ENCODE data around the gene ATP5F1E. TPM values are rescaled to one million over a fixed set of nuclear protein-coding genes. Genes with fewer than 3 reads are reported as not detected.

Gene ATP5F1E
- total RNA-seq, 1 donor, result 34.4 TPM

DNA sequence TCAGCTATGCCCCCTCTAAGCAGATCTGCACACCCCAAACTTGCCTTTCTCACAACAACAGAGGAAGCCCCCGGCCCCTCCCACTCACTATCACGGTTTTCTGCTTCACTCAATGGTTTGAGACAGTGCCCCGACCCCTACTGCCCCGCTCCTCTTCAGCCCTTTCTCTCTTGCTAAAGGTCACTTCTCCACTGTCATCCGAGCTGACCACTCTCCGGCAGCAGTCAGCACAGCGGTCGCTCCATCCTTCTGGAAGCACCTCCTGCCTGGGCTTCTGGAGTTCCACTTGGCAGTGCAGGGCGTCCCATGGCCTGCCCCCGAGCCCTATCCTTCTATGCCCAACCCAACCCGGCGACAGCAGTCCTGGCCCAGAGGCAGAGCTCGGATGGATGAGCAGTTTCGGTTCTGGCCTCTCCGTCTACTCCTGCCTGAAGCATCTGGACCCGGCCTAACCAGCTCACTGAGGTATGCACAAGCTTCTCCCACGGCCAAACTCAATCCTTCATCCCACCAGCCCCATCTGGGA lies 29.2 kb downstream of the ATP5F1E start:
- H3K4me3 ChIP-seq (ENCODE audit: low read depth, low read length), result no peak overlapping the region
- DNase-seq (ENCODE audit: low read depth), result no peak
- TF ChIP-seq, protein P1, sequence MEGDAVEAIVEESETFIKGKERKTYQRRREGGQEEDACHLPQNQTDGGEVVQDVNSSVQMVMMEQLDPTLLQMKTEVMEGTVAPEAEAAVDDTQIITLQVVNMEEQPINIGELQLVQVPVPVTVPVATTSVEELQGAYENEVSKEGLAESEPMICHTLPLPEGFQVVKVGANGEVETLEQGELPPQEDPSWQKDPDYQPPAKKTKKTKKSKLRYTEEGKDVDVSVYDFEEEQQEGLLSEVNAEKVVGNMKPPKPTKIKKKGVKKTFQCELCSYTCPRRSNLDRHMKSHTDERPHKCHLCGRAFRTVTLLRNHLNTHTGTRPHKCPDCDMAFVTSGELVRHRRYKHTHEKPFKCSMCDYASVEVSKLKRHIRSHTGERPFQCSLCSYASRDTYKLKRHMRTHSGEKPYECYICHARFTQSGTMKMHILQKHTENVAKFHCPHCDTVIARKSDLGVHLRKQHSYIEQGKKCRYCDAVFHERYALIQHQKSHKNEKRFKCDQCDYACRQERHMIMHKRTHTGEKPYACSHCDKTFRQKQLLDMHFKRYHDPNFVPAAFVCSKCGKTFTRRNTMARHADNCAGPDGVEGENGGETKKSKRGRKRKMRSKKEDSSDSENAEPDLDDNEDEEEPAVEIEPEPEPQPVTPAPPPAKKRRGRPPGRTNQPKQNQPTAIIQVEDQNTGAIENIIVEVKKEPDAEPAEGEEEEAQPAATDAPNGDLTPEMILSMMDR (IDR thresholded peaks at IDR 0.05; ENCODE audit: insufficient read depth, low read length), result no peak

DNA sequence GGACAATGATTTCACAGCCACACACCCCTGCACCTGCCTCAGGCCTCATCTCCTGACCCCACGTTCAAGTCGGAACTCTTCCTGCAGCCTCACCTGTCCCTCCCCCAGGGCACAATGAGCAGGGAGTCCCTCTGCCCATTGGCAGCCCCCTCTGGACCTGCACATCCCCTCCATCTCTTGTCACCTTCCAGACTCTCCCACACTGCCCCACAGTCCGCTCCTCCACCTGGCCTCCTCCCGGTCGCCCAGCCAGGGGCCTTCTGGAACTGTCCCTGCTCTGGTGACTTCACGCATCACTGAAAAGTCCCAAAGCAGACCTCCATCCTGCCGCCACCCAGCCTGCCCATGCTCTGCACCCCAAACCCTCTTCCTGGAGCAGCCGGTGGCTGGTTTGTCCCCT lies 29.7 kb downstream of the ATP5F1E start:
- TF ChIP-seq, protein P1 (IDR thresholded peaks at IDR 0.05; ENCODE audit: insufficient read depth, low read length), result no peak
- no peak for DNase-seq (ENCODE audit: low read depth)
- H3K4me3 ChIP-seq (ENCODE audit: low read depth, low read length), result no peak overlapping the region

DNA sequence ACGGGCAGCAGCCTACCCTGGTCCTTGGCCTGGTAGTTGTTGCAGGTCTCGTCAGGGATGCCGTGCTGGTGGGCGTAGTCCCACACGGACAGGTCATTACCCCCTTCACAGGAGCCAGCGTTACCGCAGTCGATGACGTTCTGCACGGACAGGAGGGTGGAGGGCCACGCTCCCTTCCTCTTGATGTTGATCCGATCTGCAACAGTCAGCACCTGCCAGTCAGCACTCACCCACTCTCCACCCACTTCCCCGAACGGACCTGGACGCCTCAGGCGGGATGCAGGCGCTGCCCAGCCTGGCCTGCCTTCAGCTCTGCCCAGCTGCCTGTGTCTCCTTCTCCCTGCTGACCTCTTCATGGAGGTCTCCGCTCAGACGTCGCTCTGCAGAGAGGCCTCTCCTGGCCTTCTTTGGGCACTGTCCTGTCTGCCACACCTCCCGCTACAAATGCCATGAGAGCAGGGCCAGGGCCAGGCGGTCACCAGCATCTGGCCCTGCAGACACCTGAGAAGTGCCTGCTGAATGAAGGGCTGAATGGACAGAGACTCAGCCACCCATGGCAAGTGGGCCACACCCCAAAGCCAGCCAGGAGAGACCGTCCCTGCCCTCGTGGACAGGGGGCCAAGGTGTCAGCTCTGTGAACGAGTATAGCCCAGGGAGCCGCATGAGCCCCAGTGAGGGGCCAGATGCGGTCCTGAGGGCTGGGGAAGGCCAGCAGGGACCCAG lies 30.5 kb downstream of the ATP5F1E start:
- DNase-seq (ENCODE audit: low read depth), result no peak
- H3K4me3 ChIP-seq (ENCODE audit: low read depth, low read length), result no peak overlapping the region
- TF ChIP-seq, protein P1 (IDR thresholded peaks at IDR 0.05; ENCODE audit: insufficient read depth, low read length), result no peak

DNA sequence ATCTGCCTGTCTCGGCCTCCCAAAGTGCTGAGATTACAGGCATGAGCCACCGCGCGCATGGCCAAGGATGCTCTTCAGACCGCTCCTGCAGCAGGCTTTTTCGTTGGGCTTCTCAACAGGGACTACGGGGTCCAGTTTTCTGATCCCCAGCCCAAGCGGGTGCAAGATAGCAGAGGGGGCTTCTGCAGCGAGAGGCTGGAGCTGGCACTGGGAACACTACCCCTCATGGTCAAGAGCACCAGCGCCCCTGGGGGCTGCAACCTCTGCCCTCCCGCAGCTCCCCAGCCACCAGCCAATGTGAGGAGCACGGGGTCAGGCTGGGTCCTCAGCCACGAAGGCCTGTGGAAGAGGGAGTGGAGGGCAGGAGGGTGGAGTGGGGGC lies 31.1 kb downstream of the ATP5F1E start:
- H3K4me3 ChIP-seq (ENCODE audit: low read depth, low read length), result no peak overlapping the region
- TF ChIP-seq, protein P1 (IDR thresholded peaks at IDR 0.05; ENCODE audit: insufficient read depth, low read length), result no peak
- no peak for DNase-seq (ENCODE audit: low read depth)

DNA sequence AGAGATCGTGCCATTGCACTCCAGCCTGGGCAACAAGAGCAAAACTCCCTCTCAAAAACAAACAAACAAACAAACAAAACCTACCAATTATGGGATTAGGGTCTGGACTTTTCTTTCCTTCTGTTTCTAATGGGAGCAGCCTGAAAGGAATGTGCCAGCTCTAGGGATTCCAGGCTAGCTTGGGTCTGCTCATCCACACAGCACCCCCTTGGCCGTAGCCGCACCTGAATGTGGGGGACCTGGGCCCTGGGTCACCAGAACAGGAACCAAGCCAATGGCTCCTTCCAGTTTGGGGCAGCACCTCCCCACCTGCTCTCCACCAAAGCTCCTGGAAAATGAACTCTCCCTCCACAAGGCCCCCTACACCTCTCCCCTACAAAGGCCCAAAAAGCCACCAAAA lies 31.8 kb downstream of the ATP5F1E start:
- DNase-seq (ENCODE audit: low read depth), result no peak
- H3K4me3 ChIP-seq (ENCODE audit: low read depth, low read length), result no peak overlapping the region
- TF ChIP-seq, protein P1 (IDR thresholded peaks at IDR 0.05; ENCODE audit: insufficient read depth, low read length), result no peak

DNA sequence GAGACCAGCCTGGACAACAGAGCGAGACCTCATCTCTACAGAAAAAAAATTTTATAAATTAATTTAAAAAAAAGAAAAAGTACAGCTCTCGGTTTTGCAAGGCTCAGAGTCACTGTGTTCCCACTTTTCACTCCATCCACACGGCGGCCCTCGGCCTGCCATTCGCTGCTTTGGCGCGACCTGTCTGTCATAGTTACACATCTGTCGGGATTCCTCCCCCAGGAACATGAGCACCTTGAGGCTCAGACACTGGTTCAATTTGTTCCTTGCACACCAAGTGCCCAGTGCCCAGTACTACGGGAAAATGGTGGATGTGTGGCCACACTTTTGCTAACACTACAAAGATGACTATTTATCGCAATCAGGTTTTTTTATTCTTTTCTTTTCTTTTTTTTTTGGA lies 33.5 kb downstream of the ATP5F1E start:
- H3K4me3 ChIP-seq (ENCODE audit: low read depth, low read length), result no peak overlapping the region
- TF ChIP-seq, protein P1 (IDR thresholded peaks at IDR 0.05; ENCODE audit: insufficient read depth, low read length), result no peak
- DNase-seq (ENCODE audit: low read depth), result no peak
